Measurements from ENCODE around the gene C1QTNF12.

The C1QTNF12 gene

GRCh38 chr1:1240822-1241587 lies 5.5 kb downstream of the C1QTNF12 start:
- no peak overlapping the region for H3K4me3 ChIP-seq (replicated peaks; ENCODE audit: low read depth, low read length)
- TF ChIP-seq, protein P1, sequence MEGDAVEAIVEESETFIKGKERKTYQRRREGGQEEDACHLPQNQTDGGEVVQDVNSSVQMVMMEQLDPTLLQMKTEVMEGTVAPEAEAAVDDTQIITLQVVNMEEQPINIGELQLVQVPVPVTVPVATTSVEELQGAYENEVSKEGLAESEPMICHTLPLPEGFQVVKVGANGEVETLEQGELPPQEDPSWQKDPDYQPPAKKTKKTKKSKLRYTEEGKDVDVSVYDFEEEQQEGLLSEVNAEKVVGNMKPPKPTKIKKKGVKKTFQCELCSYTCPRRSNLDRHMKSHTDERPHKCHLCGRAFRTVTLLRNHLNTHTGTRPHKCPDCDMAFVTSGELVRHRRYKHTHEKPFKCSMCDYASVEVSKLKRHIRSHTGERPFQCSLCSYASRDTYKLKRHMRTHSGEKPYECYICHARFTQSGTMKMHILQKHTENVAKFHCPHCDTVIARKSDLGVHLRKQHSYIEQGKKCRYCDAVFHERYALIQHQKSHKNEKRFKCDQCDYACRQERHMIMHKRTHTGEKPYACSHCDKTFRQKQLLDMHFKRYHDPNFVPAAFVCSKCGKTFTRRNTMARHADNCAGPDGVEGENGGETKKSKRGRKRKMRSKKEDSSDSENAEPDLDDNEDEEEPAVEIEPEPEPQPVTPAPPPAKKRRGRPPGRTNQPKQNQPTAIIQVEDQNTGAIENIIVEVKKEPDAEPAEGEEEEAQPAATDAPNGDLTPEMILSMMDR (IDR thresholded peaks at IDR 0.05; ENCODE audit: low read depth, low read length, missing control alignments) = no peak
- DNase-seq (ENCODE audit: extremely low read depth, low read depth) = no peak

GRCh38 chr1:1240348-1240732 lies 6.2 kb downstream of the C1QTNF12 start:
- H3K4me3 ChIP-seq (replicated peaks; ENCODE audit: low read depth, low read length) = no peak overlapping the region
- TF ChIP-seq, protein P1 (IDR thresholded peaks at IDR 0.05; ENCODE audit: low read depth, low read length, missing control alignments) = no peak
- DNase-seq (ENCODE audit: extremely low read depth, low read depth) = no peak

GRCh38 chr1:1239614-1240347 lies 6.7 kb downstream of the C1QTNF12 start:
- H3K4me3 ChIP-seq (replicated peaks; ENCODE audit: low read depth, low read length) = no peak overlapping the region
- DNase-seq (ENCODE audit: extremely low read depth, low read depth) = no peak
- TF ChIP-seq, protein P1 (IDR thresholded peaks at IDR 0.05; ENCODE audit: low read depth, low read length, missing control alignments) = no peak

DNA sequence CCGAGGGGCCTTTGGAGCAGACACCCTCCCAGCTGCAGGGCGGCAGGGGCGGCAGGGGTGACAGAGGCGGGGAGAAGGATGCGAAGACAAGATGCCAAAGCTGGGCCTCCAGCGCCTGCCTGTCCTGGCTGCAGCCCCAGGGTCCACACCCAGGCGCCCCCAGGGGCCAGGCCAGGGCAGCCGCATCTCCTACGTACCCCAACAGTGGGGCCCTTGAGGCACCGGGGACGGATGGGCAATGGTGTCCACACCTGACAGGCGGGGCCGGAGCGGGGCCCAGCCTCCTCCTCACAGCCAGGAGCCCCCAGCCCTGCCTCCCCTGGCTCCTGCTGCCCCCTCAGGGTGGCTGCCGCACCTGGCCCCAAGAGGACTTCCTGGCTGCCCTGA lies 7.3 kb downstream of the C1QTNF12 start:
- no peak for DNase-seq (ENCODE audit: extremely low read depth, low read depth)
- TF ChIP-seq, protein P1 (IDR thresholded peaks at IDR 0.05; ENCODE audit: low read depth, low read length, missing control alignments) = no peak
- no peak overlapping the region for H3K4me3 ChIP-seq (replicated peaks; ENCODE audit: low read depth, low read length)

DNA sequence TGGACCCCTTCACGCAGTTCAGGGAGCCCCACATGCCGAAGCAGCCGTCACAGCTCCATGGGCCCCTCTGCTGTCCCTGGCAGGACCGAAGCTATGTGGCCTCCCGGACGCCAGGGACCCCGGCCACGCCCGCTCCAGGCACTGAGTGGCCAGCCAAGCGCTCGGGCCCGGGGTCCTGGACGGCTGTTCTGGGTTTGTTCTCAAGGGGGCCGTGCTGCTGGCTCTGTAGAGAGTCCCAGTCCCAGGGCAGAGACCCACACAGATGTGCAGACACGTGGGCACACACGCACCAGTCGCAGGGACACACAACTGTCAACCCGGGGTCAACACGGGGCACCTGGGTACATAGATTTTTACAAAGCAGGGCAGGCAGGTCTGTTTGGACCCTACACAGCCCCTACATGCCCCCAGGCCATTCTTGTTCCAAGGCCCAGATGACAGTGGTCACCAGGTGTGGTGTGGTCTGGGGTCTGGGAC lies 7.8 kb downstream of the C1QTNF12 start:
- no peak for DNase-seq (ENCODE audit: extremely low read depth, low read depth)
- TF ChIP-seq, protein P1 (IDR thresholded peaks at IDR 0.05; ENCODE audit: low read depth, low read length, missing control alignments) = no peak
- H3K4me3 ChIP-seq (replicated peaks; ENCODE audit: low read depth, low read length) = no peak overlapping the region

DNA sequence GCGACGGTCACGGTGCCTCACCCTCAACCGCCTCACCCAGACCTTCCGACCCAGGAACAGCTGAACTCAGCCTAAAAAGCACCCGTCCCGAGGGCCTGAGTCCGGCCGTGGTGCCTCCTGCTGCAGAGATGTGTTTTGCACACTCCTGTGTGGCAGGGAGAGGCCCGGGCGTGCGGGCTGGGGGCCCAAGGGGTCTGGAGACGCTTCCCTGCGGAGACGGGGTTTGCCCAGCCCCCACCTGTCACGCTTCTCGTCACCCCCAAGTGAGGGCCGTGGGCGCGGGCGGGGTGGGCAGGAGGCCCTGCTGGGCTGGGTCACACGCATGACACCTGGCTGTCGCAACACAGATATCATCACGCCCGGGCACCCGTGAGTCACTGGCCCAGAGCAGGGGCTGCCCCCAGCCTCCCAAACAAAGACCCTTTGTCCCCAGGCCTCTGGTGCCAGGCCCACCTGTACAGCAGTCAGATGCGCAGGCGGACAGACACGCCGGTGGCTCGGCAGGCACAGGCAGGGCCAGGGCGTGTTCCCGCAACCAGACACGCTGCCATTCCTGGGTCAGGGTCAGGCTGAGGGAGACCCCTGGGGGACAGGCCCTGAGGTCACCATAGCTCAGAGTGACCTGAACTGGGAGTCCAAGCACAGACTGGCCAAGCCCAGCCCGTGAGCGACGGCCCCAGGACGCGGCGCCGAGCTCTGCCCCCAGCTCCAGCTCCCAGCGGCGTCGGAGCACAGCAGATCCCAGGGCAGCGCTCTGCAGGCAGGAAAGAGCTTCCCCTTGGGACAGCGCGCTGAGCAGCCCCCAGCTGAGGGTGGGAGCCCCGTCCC lies 8.4 kb downstream of the C1QTNF12 start:
- TF ChIP-seq, protein P1 (IDR thresholded peaks at IDR 0.05; ENCODE audit: low read depth, low read length, missing control alignments) = no peak
- no peak for DNase-seq (ENCODE audit: extremely low read depth, low read depth)

More for the DNA sequence above, 8.4 kb downstream of the C1QTNF12 start:
- no peak overlapping the region for H3K4me3 ChIP-seq (replicated peaks; ENCODE audit: low read depth, low read length)
